OCI-LY7 (cell line): Measurements from ENCODE around the gene CFAP65.

Experiments
- CTCF ChIP-seq: fragments of 200-600 bp; sonication (generic); conservative IDR thresholded peaks from 2 replicates; pipeline ENCODE4 v1.5.1; 2014; ENCODE audit warnings: mild to moderate bottlenecking, antibody characterized with exemption, low read length, moderate library complexity, mixed read lengths
- EZH2phosphoT487 ChIP-seq: fragments of 200-600 bp; sonication (generic); IDR thresholded peaks from 2 replicates; pipeline ENCODE4 v1.6.1; 2018; ENCODE audit warnings: low read depth, borderline replicate concordance, mild to moderate bottlenecking, mixed run types, antibody characterized with exemption, low read length, moderate library complexity, mixed read lengths

DNA sequence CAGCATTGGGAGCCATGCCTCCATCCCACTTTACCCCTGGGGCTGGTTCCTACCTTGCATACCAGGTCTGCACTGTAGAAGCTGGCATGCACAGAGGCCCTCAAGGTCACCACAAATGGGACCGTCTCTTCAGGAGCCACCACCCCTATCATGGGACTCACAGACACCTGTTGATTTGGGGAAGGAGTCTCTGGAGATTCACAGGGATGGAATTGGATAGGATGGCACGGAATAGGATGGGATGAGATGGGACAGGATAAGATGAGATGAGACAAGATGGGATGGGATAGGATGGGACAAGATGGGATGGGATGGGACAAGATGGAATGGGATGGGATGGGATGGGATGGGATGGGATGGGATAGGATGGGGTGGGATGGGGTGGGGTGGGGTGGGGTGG is 32.0 kb downstream of the CFAP65 start:
- TF ChIP-seq CTCF (no peak), EZH2phosphoT487 (no peak)
